Activated T-cell treated with anti-CD3 and anti-CD28 coated beads for 4 hours (primary cell): ENCODE measurements around the gene RINL.
A peak's percentile ranks its signal among the peaks of the same experiment; 100 is the strongest.

Experiments
- DNase-seq: peaks from one replicate; pipeline ENCODE4 v3.0.0-alpha.2; 2020

The RINL gene

GRCh38 chr19:38848299-38849146 lies 29.6 kb downstream of the RINL start:
- DNase-seq: no peak

GRCh38 chr19:38846097-38846496 lies 32.0 kb downstream of the RINL start:
- DNase-seq: no peak

- no peak for DNase-seq
Measured at GRCh38 chr19:38845374-38846024, 32.6 kb downstream of the RINL start.

GRCh38 chr19:38844093-38844686 lies 33.9 kb downstream of the RINL start:
- DNase-seq: no peak

GRCh38 chr19:38843175-38843758 lies 34.8 kb downstream of the RINL start:
- DNase-seq: no peak

- DNase-seq: peak; percentile 36
Measured at GRCh38 chr19:38842439-38843174, 35.5 kb downstream of the RINL start.

GRCh38 chr19:38841787-38842438 lies 36.2 kb downstream of the RINL start:
- no peak for DNase-seq

- no peak for DNase-seq
Measured at GRCh38 chr19:38841180-38841766, 36.8 kb downstream of the RINL start.

GRCh38 chr19:38840583-38840968 lies 37.5 kb downstream of the RINL start:
- no peak for DNase-seq

- no peak for DNase-seq
Measured at GRCh38 chr19:38839816-38840582, 38.1 kb downstream of the RINL start.

GRCh38 chr19:38838986-38839761 lies 38.9 kb downstream of the RINL start:
- no peak for DNase-seq

- peak; percentile 47 for DNase-seq
Measured at GRCh38 chr19:38838208-38838985, 39.7 kb downstream of the RINL start.

GRCh38 chr19:38837656-38838121 lies 40.4 kb downstream of the RINL start:
- no peak for DNase-seq

- DNase-seq: no peak
Measured at GRCh38 chr19:38836983-38837626, 41.0 kb downstream of the RINL start.

GRCh38 chr19:38836159-38836982 lies 41.7 kb downstream of the RINL start:
- no peak for DNase-seq

- no peak for DNase-seq
Measured at GRCh38 chr19:38834590-38834989, 43.5 kb downstream of the RINL start.

GRCh38 chr19:38834104-38834490 lies 44.0 kb downstream of the RINL start:
- no peak for DNase-seq

- no peak for DNase-seq
Measured at GRCh38 chr19:38833092-38833425, 45.0 kb downstream of the RINL start.
